GM23338 (cell line): ENCODE measurements around the gene DRC3.

Source experiments
- CREB1 ChIP-seq: fragments of 250-450 bp; sonication (Bioruptor Pico); IDR thresholded peaks from 2 replicates; pipeline ENCODE4 v1.5.0; 2020; ENCODE audit warnings: low read depth, mild to moderate bottlenecking, moderate library complexity
- EZH2 ChIP-seq: fragments of 200-600 bp; sonication (generic); IDR thresholded peaks from one replicate; pipeline ENCODE4 v1.8.0; 2017; ENCODE audit warnings: antibody characterized with exemption, mild to moderate bottlenecking, low read depth; ENCODE audit not compliant: unreplicated experiment
- EZH2phosphoT487 ChIP-seq: fragments of 200-600 bp; sonication (generic); IDR thresholded peaks from one replicate; pipeline ENCODE4 v1.8.1; 2018; ENCODE audit warnings: antibody characterized with exemption; ENCODE audit not compliant: unreplicated experiment
- JUNB ChIP-seq: IDR thresholded peaks from one replicate; pipeline ENCODE4 v1.6.1; 2016; ENCODE audit warnings: antibody characterized with exemption; ENCODE audit not compliant: unreplicated experiment
- POLR2AphosphoS5 ChIP-seq: IDR thresholded peaks from 2 replicates; pipeline ENCODE4 v1.6.1; 2016; ENCODE audit warnings: antibody characterized with exemption, low read depth
- STAT1 ChIP-seq: IDR thresholded peaks from one replicate; pipeline ENCODE4 v1.6.1; 2016; ENCODE audit warnings: antibody characterized with exemption; ENCODE audit not compliant: unreplicated experiment
- ZNF114 ChIP-seq: fragments of 250-450 bp; sonication (Bioruptor Pico); IDR thresholded peaks from 2 replicates; pipeline ENCODE4 v1.5.0; 2020; ENCODE audit warnings: mild to moderate bottlenecking, moderate library complexity
- ZNF331 ChIP-seq: fragments of 250-450 bp; sonication (Bioruptor Pico); IDR thresholded peaks from 2 replicates; pipeline ENCODE4 v1.5.0; 2020; ENCODE audit warnings: low read depth, mild to moderate bottlenecking, moderate library complexity
- TF ChIP-seq, protein P1 (sequence below), 2 experiments: fragments of 200-600 bp in 1 of 2; sonication (generic) in 1 of 2; conservative IDR thresholded peaks; 2 replicates each; pipeline versions ENCODE4 v1.5.1 to v1.6.1; 2016 to 2017; ENCODE audit warnings: antibody characterized with exemption in 2 of 2, low read depth in 2 of 2, mild to moderate bottlenecking in 2 of 2, moderate library complexity in 1 of 2
- TF ChIP-seq, protein P2 (sequence below): IDR thresholded peaks from one replicate; pipeline ENCODE4 v1.6.1; 2018; ENCODE audit warnings: antibody characterized with exemption; ENCODE audit not compliant: unreplicated experiment
- TF ChIP-seq, protein P3 (sequence below): IDR thresholded peaks from 2 replicates; pipeline ENCODE4 v1.6.1; 2016; ENCODE audit warnings: antibody characterized with exemption
- TF ChIP-seq, protein P4 (sequence below): fragments of 250-450 bp; sonication (Bioruptor Pico); IDR thresholded peaks from 2 replicates; pipeline ENCODE4 v1.5.0; 2020; ENCODE audit warnings: mild to moderate bottlenecking, moderate library complexity

DNA sequence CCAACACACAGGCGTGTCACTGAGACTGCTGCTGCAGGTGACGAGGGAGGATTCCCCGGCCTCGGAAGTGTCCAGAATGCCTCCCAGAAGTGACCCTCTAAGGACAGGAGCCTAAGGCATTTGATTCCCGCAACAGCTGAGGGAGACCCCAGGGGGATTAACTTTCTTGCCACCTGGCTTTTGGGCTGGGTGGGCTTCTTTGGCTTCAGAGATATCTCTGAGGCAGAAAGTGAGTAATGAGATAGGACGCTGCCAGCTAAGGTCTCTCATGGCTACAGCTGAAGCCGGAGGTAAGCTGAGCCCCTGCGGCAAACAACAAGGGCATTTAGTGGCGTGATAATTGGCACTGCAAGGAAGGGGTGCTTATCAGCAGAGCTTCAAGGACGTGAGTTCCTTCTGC is 17.0 kb downstream of the DRC3 start:
- TF ChIP-seq, protein P1, sequence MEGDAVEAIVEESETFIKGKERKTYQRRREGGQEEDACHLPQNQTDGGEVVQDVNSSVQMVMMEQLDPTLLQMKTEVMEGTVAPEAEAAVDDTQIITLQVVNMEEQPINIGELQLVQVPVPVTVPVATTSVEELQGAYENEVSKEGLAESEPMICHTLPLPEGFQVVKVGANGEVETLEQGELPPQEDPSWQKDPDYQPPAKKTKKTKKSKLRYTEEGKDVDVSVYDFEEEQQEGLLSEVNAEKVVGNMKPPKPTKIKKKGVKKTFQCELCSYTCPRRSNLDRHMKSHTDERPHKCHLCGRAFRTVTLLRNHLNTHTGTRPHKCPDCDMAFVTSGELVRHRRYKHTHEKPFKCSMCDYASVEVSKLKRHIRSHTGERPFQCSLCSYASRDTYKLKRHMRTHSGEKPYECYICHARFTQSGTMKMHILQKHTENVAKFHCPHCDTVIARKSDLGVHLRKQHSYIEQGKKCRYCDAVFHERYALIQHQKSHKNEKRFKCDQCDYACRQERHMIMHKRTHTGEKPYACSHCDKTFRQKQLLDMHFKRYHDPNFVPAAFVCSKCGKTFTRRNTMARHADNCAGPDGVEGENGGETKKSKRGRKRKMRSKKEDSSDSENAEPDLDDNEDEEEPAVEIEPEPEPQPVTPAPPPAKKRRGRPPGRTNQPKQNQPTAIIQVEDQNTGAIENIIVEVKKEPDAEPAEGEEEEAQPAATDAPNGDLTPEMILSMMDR (conservative IDR thresholded peaks at IDR 0.05; ENCODE audit: low read depth in 2 of 2) = no peak
- TF ChIP-seq, protein P2, sequence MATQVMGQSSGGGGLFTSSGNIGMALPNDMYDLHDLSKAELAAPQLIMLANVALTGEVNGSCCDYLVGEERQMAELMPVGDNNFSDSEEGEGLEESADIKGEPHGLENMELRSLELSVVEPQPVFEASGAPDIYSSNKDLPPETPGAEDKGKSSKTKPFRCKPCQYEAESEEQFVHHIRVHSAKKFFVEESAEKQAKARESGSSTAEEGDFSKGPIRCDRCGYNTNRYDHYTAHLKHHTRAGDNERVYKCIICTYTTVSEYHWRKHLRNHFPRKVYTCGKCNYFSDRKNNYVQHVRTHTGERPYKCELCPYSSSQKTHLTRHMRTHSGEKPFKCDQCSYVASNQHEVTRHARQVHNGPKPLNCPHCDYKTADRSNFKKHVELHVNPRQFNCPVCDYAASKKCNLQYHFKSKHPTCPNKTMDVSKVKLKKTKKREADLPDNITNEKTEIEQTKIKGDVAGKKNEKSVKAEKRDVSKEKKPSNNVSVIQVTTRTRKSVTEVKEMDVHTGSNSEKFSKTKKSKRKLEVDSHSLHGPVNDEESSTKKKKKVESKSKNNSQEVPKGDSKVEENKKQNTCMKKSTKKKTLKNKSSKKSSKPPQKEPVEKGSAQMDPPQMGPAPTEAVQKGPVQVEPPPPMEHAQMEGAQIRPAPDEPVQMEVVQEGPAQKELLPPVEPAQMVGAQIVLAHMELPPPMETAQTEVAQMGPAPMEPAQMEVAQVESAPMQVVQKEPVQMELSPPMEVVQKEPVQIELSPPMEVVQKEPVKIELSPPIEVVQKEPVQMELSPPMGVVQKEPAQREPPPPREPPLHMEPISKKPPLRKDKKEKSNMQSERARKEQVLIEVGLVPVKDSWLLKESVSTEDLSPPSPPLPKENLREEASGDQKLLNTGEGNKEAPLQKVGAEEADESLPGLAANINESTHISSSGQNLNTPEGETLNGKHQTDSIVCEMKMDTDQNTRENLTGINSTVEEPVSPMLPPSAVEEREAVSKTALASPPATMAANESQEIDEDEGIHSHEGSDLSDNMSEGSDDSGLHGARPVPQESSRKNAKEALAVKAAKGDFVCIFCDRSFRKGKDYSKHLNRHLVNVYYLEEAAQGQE = no peak
- no peak for TF ChIP-seq EZH2phosphoT487
- no peak for TF ChIP-seq CREB1 (CRISPR knock-in tag)
- no peak for TF ChIP-seq POLR2AphosphoS5
- TF ChIP-seq, protein P3, sequence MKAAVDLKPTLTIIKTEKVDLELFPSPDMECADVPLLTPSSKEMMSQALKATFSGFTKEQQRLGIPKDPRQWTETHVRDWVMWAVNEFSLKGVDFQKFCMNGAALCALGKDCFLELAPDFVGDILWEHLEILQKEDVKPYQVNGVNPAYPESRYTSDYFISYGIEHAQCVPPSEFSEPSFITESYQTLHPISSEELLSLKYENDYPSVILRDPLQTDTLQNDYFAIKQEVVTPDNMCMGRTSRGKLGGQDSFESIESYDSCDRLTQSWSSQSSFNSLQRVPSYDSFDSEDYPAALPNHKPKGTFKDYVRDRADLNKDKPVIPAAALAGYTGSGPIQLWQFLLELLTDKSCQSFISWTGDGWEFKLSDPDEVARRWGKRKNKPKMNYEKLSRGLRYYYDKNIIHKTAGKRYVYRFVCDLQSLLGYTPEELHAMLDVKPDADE = no peak
- TF ChIP-seq, protein P4, sequence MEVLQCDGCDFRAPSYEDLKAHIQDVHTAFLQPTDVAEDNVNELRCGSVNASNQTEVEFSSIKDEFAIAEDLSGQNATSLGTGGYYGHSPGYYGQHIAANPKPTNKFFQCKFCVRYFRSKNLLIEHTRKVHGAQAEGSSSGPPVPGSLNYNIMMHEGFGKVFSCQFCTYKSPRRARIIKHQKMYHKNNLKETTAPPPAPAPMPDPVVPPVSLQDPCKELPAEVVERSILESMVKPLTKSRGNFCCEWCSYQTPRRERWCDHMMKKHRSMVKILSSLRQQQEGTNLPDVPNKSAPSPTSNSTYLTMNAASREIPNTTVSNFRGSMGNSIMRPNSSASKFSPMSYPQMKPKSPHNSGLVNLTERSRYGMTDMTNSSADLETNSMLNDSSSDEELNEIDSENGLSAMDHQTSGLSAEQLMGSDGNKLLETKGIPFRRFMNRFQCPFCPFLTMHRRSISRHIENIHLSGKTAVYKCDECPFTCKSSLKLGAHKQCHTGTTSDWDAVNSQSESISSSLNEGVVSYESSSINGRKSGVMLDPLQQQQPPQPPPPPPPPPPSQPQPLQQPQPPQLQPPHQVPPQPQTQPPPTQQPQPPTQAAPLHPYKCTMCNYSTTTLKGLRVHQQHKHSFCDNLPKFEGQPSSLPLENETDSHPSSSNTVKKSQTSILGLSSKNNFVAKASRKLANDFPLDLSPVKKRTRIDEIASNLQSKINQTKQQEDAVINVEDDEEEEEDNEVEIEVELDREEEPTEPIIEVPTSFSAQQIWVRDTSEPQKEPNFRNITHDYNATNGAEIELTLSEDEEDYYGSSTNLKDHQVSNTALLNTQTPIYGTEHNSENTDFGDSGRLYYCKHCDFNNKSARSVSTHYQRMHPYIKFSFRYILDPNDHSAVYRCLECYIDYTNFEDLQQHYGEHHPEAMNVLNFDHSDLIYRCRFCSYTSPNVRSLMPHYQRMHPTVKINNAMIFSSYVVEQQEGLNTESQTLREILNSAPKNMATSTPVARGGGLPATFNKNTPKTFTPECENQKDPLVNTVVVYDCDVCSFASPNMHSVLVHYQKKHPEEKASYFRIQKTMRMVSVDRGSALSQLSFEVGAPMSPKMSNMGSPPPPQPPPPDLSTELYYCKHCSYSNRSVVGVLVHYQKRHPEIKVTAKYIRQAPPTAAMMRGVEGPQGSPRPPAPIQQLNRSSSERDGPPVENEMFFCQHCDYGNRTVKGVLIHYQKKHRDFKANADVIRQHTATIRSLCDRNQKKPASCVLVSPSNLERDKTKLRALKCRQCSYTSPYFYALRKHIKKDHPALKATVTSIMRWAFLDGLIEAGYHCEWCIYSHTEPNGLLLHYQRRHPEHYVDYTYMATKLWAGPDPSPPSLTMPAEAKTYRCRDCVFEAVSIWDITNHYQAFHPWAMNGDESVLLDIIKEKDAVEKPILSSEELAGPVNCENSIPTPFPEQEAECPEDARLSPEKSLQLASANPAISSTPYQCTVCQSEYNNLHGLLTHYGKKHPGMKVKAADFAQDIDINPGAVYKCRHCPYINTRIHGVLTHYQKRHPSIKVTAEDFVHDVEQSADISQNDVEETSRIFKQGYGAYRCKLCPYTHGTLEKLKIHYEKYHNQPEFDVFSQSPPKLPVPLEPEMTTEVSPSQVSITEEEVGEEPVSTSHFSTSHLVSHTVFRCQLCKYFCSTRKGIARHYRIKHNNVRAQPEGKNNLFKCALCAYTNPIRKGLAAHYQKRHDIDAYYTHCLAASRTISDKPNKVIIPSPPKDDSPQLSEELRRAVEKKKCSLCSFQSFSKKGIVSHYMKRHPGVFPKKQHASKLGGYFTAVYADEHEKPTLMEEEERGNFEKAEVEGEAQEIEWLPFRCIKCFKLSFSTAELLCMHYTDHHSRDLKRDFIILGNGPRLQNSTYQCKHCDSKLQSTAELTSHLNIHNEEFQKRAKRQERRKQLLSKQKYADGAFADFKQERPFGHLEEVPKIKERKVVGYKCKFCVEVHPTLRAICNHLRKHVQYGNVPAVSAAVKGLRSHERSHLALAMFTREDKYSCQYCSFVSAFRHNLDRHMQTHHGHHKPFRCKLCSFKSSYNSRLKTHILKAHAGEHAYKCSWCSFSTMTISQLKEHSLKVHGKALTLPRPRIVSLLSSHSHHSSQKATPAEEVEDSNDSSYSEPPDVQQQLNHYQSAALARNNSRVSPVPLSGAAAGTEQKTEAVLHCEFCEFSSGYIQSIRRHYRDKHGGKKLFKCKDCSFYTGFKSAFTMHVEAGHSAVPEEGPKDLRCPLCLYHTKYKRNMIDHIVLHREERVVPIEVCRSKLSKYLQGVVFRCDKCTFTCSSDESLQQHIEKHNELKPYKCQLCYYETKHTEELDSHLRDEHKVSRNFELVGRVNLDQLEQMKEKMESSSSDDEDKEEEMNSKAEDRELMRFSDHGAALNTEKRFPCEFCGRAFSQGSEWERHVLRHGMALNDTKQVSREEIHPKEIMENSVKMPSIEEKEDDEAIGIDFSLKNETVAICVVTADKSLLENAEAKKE (CRISPR knock-in tag) = no peak
- TF ChIP-seq EZH2 = no peak
- TF ChIP-seq ZNF331 = no peak
- TF ChIP-seq STAT1 = no peak
- TF ChIP-seq ZNF114 (CRISPR knock-in tag) = no peak
- TF ChIP-seq JUNB = no peak
